SK-N-SH (cell line): Measurements from ENCODE around the gene NCKAP5.

Source experiments
- ELF1 ChIP-seq: IDR thresholded peaks from 2 replicates; pipeline ENCODE4 v1.4.0; 2012
- EP300 ChIP-seq, 2 experiments: IDR thresholded peaks; 2 replicates each; pipeline versions ENCODE4 v1.4.0 to v1.6.1; 2012; ENCODE audit warnings: borderline replicate concordance in 1 of 2, low read depth in 1 of 2, low read length in 1 of 2
- EZH2phosphoT487 ChIP-seq: fragments of 200-600 bp; sonication (generic); IDR thresholded peaks from 2 replicates; pipeline ENCODE4 v1.6.1; 2017; ENCODE audit warnings: low read depth, mixed run types, mild to moderate bottlenecking, antibody characterized with exemption, moderate library complexity, borderline replicate concordance
- MXI1 ChIP-seq: IDR thresholded peaks from 2 replicates; pipeline ENCODE4 v1.6.1; 2012; ENCODE audit warnings: mild to moderate bottlenecking, low read depth, low read length, improper control_type of control experiment
- NRF1 ChIP-seq: IDR thresholded peaks from 2 replicates; pipeline ENCODE4 v1.6.1; 2012; ENCODE audit warnings: low read depth, mild to moderate bottlenecking, low read length
- POLR2AphosphoS5 ChIP-seq: IDR thresholded peaks from 2 replicates; pipeline ENCODE4 v1.6.1; 2012; ENCODE audit warnings: low read depth, low read length
- RFX5 ChIP-seq: IDR thresholded peaks from 2 replicates; pipeline ENCODE4 v1.6.1; 2012; ENCODE audit warnings: mild to moderate bottlenecking, improper control_type of control experiment, low read length
- TCF12 ChIP-seq: IDR thresholded peaks from 2 replicates; pipeline ENCODE4 v1.4.0; 2012
- YY1 ChIP-seq: IDR thresholded peaks from 2 replicates; pipeline ENCODE4 v1.4.0; 2012; ENCODE audit warnings: low read depth, mild to moderate bottlenecking
- TF ChIP-seq, protein P1 (sequence below): fragments of 200-600 bp; sonication (generic); IDR thresholded peaks from 2 replicates; pipeline ENCODE4 v1.6.1; 2017; ENCODE audit warnings: antibody characterized with exemption, mild to moderate bottlenecking, moderate library complexity
- TF ChIP-seq, protein P2 (sequence below): IDR thresholded peaks from 2 replicates; pipeline ENCODE4 v1.4.0; 2012; ENCODE audit warnings: low read depth

DNA sequence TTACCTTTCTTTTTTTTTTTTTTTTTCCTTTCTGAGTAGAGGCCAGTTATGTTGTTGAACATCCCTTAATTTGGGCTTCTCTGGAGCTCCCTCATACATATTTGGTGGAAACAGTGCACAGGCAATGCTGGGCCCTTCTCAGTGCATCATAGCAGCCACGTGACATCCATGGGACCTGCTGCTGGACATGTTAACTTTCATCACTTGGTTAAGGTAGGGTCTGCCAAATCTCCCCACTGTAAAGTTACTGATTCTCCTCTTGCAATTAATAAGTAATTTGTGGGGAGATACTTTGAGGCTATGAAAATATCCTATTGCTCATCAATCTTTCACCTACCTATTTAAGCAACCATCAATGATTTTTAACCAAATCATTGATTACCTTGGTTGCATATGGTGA is 686.7 kb downstream of the NCKAP5 start:
- TF ChIP-seq POLR2AphosphoS5 = no peak
- TF ChIP-seq, protein P1, sequence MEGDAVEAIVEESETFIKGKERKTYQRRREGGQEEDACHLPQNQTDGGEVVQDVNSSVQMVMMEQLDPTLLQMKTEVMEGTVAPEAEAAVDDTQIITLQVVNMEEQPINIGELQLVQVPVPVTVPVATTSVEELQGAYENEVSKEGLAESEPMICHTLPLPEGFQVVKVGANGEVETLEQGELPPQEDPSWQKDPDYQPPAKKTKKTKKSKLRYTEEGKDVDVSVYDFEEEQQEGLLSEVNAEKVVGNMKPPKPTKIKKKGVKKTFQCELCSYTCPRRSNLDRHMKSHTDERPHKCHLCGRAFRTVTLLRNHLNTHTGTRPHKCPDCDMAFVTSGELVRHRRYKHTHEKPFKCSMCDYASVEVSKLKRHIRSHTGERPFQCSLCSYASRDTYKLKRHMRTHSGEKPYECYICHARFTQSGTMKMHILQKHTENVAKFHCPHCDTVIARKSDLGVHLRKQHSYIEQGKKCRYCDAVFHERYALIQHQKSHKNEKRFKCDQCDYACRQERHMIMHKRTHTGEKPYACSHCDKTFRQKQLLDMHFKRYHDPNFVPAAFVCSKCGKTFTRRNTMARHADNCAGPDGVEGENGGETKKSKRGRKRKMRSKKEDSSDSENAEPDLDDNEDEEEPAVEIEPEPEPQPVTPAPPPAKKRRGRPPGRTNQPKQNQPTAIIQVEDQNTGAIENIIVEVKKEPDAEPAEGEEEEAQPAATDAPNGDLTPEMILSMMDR = no peak
- TF ChIP-seq EP300 (IDR thresholded peaks at IDR 0.05; ENCODE audit: borderline replicate concordance in 1 of 2, low read depth in 1 of 2, low read length in 1 of 2) = no peak
- no peak for TF ChIP-seq RFX5
- TF ChIP-seq NRF1 = no peak
- no peak for TF ChIP-seq YY1
- no peak for TF ChIP-seq TCF12
- TF ChIP-seq, protein P2, sequence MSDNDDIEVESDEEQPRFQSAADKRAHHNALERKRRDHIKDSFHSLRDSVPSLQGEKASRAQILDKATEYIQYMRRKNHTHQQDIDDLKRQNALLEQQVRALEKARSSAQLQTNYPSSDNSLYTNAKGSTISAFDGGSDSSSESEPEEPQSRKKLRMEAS = no peak
- TF ChIP-seq MXI1 = no peak
- no peak for TF ChIP-seq ELF1
- no peak for TF ChIP-seq EZH2phosphoT487
